ENCODE measurements around the gene MPV17L. TPM values are rescaled to one million over a fixed set of nuclear protein-coding genes. Genes with fewer than 3 reads are reported as not detected.
A peak's percentile ranks its signal among the peaks of the same experiment; 100 is the strongest.
"Not testable (repeated sequence)": the region's sequence is repeated elsewhere in the genome, so short reads cannot be mapped to it uniquely, and the experiment has no call there.

Gene MPV17L
- total and polyA plus RNA-seq, 4 experiments from 2014 or later = not detected

DNA sequence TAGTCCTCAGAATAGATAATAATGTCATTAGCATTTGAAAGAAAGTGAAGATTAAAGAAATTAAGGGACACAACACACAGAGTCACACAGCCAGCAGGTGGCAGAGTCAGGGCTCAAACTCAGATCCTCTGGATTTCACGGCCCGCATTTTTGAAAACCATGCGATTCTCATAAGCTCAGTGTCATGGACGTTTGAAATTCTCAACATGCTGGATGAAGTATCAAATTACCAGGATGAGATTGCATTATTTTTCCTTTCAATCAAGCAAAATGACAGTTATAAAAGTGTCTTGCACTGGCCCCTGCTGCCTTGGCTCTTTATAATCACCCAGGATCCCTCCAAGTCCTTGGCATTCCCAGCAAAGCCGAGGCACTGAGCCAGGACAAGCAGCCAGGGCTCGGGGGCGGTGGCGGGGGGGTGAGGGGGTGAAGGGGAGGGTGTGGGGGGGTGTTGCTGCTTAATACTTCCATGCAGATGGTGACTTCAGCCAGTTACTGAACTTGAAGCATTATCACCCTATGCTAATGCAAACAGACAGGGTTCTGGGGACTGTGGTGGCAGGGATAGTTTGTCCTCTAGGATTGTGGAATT is 32.2 kb downstream of the MPV17L start:
- CTCF ChIA-PET (ENCODE audit: partially characterized antibody) = interaction anchor here (0.6 to 4.8 kb wide), 11 partner anchors 9 to 393 kb away, joined by 3 to 31 read pairs (median 5); partner anchors contain the start of gene MARF1
- H3K4me3 Mint-ChIP-seq = no peak overlapping the region
- DNase-seq = peak; percentile 27 to 53 (median 40)
- Histone ChIP-seq H3K27ac (ENCODE audit: low read depth, low read length) (no peak overlapping the region), H3K27me3 (ENCODE audit: insufficient read depth, low read length) (no peaks in the 10 kb centered on the region), H3K4me1 (ENCODE audit: insufficient read depth, low read length) (no peaks in the 10 kb centered on the region), H3K36me3 (ENCODE audit: insufficient read depth, low read length) (no peaks in the 10 kb centered on the region), H3K9me3 (ENCODE audit: control insufficient read depth in 1 of 2, low read length in 2 of 2) (no peaks in the 10 kb centered on the region), H3K4me3 (ENCODE audit: low read length in 2 of 2) (no peak overlapping the region)
- no peaks in the 10 kb centered on the region for H3K36me3 Mint-ChIP-seq
- POLR2A ChIA-PET (ENCODE audit: partially characterized antibody) = interaction anchor here (1.0 kb wide), 1 partner anchor 215 kb away, joined by 6 read pairs; the partner anchor contains the start of gene MARF1
- intact Hi-C loops (cut with micrococcal nuclease) = loop anchor here (1.0 to 5.0 kb wide), 5 partner anchors 165 to 700 kb away; no protein-coding TSS in a partner anchor
- peaks cover 0 to 3% (median under 1%) of the 10 kb centered on the region in 4 donors for H3K4me1 Mint-ChIP-seq
- peaks cover 6 to 7% of the 10 kb centered on the region in 2 donors for H3K27me3 Mint-ChIP-seq
- peak overlapping the region in 1 of 7 donors; percentile 56 for H3K27ac Mint-ChIP-seq
- H3K9me3 Mint-ChIP-seq = no peaks in the 10 kb centered on the region

GRCh38 chr16:15430884-15431283 is 35.3 kb downstream of the MPV17L start:
- intact Hi-C loops (cut with micrococcal nuclease); H3K36me3 Mint-ChIP-seq; H3K27ac ChIP-seq (ENCODE audit: low read depth, low read length); H3K27ac Mint-ChIP-seq; H3K27me3 ChIP-seq (ENCODE audit: insufficient read depth, low read length); DNase-seq; H3K9me3 Mint-ChIP-seq; H3K4me3 Mint-ChIP-seq; POLR2A ChIA-PET (ENCODE audit: partially characterized antibody); H3K36me3 ChIP-seq (ENCODE audit: insufficient read depth, low read length); H3K9me3 ChIP-seq (ENCODE audit: control insufficient read depth in 1 of 2, low read length in 2 of 2); H3K4me3 ChIP-seq (ENCODE audit: low read length in 2 of 2): not testable (repeated sequence)
- H3K4me1 Mint-ChIP-seq = peaks cover 10 to 13% (median 12%) of the 10 kb centered on the region in 4 donors
- H3K4me1 ChIP-seq (ENCODE audit: insufficient read depth, low read length) = peaks cover 12% of the 10 kb centered on the region
- CTCF ChIA-PET (ENCODE audit: partially characterized antibody) = interaction anchor here (1.1 kb wide), 1 partner anchor 270 kb away, joined by 3 read pairs; no protein-coding TSS in a partner anchor
- peaks cover 7 to 21% of the 10 kb centered on the region in 2 donors for H3K27me3 Mint-ChIP-seq

DNA sequence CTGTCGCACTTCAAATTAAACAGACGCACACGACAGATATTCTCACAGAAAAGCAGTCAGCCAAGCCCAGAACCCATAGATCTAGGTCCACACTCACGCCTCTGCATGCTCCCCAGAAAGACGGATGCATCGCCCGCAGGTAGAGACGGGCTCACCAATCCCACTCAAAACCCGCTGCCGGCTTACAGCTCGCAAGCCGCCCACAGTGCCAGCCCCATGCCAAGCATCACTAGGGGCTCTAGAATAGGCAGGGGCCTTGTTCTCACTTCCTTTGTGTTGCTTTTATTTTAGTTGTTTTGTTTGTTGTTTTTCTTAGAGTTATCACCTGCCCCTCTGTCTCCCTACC is 38.5 kb downstream of the MPV17L start:
- H3K9me3 ChIP-seq (ENCODE audit: control insufficient read depth in 1 of 2, low read length in 2 of 2) = no peaks in the 10 kb centered on the region
- Mint-ChIP-seq H3K4me3 (peak overlapping the region; percentile 16 to 85 (median 66)), H3K27me3 (peaks cover 7 to 20% of the 10 kb centered on the region in 2 donors), H3K9me3 (no peaks in the 10 kb centered on the region), H3K4me1 (peaks cover 11 to 12% (median 11%) of the 10 kb centered on the region in 4 donors), H3K36me3 (no peaks in the 10 kb centered on the region), H3K27ac (no peak overlapping the region)
- intact Hi-C loops (cut with micrococcal nuclease) = no loop called here
- peaks cover 12% of the 10 kb centered on the region for H3K4me1 ChIP-seq (ENCODE audit: insufficient read depth, low read length)
- POLR2A ChIA-PET (ENCODE audit: partially characterized antibody) = no interaction called here
- H3K4me3 ChIP-seq (ENCODE audit: low read length in 2 of 2) = peak overlapping the region in 1 of 2 donors; percentile 49
- peak in 1 of 5 donors; percentile 3 for DNase-seq
- H3K27me3 ChIP-seq (ENCODE audit: insufficient read depth, low read length) = no peaks in the 10 kb centered on the region
- CTCF ChIA-PET (ENCODE audit: partially characterized antibody) = no interaction called here
- no peaks in the 10 kb centered on the region for H3K36me3 ChIP-seq (ENCODE audit: insufficient read depth, low read length)
- no peak overlapping the region for H3K27ac ChIP-seq (ENCODE audit: low read depth, low read length)

GRCh38 chr16:15434425-15435215 is 39.1 kb downstream of the MPV17L start, which contains the start of gene BMERB1:
BMERB1 (plus strand) TSS chr16:15434588; CDS start chr16:15434654, 66 bp downstream.
- H3K4me3 Mint-ChIP-seq = peak within 1 kb of the TSS; percentile 73 to 85 (median 76)
- ChIA-PET CTCF (ENCODE audit: partially characterized antibody) (no interaction called here), POLR2A (ENCODE audit: partially characterized antibody) (no interaction called here)
- peak in 4 of 5 donors; percentile 21 to 33 (median 28) for DNase-seq
- peak within 1 kb of the TSS in 1 of 2 donors; percentile 49 for H3K4me3 ChIP-seq (ENCODE audit: low read length in 2 of 2)
- intact Hi-C loops (cut with micrococcal nuclease) = no loop called here
- no peaks in the 10 kb centered on the region for H3K9me3 ChIP-seq (ENCODE audit: control insufficient read depth in 1 of 2, low read length in 2 of 2)
- H3K27ac Mint-ChIP-seq = peak within 1 kb of the TSS in 1 of 7 donors; percentile 35
- peaks cover 12% of the 10 kb centered on the region for H3K4me1 ChIP-seq (ENCODE audit: insufficient read depth, low read length)
- peaks cover 11 to 12% (median 11%) of the 10 kb centered on the region in 4 donors for H3K4me1 Mint-ChIP-seq
- peaks cover 7 to 22% of the 10 kb centered on the region in 2 donors for H3K27me3 Mint-ChIP-seq
- no peaks in the 10 kb centered on the region for H3K27me3 ChIP-seq (ENCODE audit: insufficient read depth, low read length)
- H3K9me3 Mint-ChIP-seq = no peaks in the 10 kb centered on the region
- H3K36me3 ChIP-seq (ENCODE audit: insufficient read depth, low read length) = no peaks in the 10 kb centered on the region
- no peaks in the 10 kb centered on the region for H3K36me3 Mint-ChIP-seq
- H3K27ac ChIP-seq (ENCODE audit: low read depth, low read length) = no peak within 1 kb of the TSS

DNA sequence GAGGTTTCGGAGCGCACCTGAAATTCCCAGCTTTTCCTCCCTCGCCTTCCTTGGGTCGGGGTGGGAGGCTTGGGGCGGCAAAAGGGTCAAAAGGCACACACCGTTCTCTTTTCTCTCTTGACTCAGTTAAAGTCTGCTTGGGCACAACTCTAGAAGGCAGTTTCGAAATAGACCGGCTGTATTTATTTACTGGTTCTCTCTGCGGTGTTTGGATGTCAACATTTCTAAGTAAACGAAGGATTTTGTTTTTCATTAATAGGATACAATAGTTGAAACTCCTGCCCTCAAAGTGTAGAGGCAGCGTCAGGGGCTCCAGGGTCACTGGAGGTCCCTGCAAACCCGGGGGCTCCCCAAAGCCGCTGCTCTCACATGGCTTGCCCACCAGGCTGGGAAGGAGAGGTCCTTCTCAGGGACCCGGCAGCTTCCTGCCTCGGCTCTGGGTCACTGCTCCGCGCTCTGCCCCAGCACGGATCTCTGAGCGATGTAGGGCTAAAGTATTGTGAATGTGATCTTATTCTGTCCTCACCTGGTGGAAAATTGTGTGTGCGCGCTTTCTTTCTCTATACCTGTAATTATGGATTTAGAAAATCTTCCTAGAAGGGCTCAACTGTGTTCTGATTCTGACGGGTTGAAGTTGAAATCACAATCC is 39.8 kb downstream of the MPV17L start:
- H3K36me3 ChIP-seq (ENCODE audit: insufficient read depth, low read length) = no peaks in the 10 kb centered on the region
- H3K4me1 Mint-ChIP-seq = peaks cover 11 to 12% (median 11%) of the 10 kb centered on the region in 4 donors
- ChIA-PET CTCF (ENCODE audit: partially characterized antibody) (no interaction called here), POLR2A (ENCODE audit: partially characterized antibody) (no interaction called here)
- H3K27me3 Mint-ChIP-seq = peaks cover 7 to 24% of the 10 kb centered on the region in 2 donors
- H3K4me3 ChIP-seq (ENCODE audit: low read length in 2 of 2) = peak overlapping the region in 1 of 2 donors; percentile 49
- no peaks in the 10 kb centered on the region for H3K27me3 ChIP-seq (ENCODE audit: insufficient read depth, low read length)
- H3K4me1 ChIP-seq (ENCODE audit: insufficient read depth, low read length) = peaks cover 12% of the 10 kb centered on the region
- no peaks in the 10 kb centered on the region for H3K9me3 ChIP-seq (ENCODE audit: control insufficient read depth in 1 of 2, low read length in 2 of 2)
- no peaks in the 10 kb centered on the region for H3K36me3 Mint-ChIP-seq
- H3K4me3 Mint-ChIP-seq = peak overlapping the region; percentile 72 to 85 (median 76)
- intact Hi-C loops (cut with micrococcal nuclease) = no loop called here
- H3K27ac Mint-ChIP-seq = no peak overlapping the region
- DNase-seq = no peak
- H3K27ac ChIP-seq (ENCODE audit: low read depth, low read length) = no peak overlapping the region
- H3K9me3 Mint-ChIP-seq = no peaks in the 10 kb centered on the region

GRCh38 chr16:15439102-15439501 is 43.5 kb downstream of the MPV17L start:
- POLR2A ChIA-PET (ENCODE audit: partially characterized antibody) = no interaction called here
- Mint-ChIP-seq H3K27ac (no peak overlapping the region), H3K9me3 (no peaks in the 10 kb centered on the region), H3K4me1 (peaks cover 8 to 12% (median 10%) of the 10 kb centered on the region in 4 donors), H3K36me3 (no peaks in the 10 kb centered on the region), H3K27me3 (peaks cover 4 to 17% of the 10 kb centered on the region in 2 donors), H3K4me3 (no peak overlapping the region)
- intact Hi-C loops (cut with micrococcal nuclease) = no loop called here
- CTCF ChIA-PET (ENCODE audit: partially characterized antibody) = no interaction called here
- peaks cover 12% of the 10 kb centered on the region for H3K4me1 ChIP-seq (ENCODE audit: insufficient read depth, low read length)
- no peak overlapping the region for H3K4me3 ChIP-seq (ENCODE audit: low read length in 2 of 2)
- H3K27me3 ChIP-seq (ENCODE audit: insufficient read depth, low read length) = no peaks in the 10 kb centered on the region
- no peaks in the 10 kb centered on the region for H3K9me3 ChIP-seq (ENCODE audit: control insufficient read depth in 1 of 2, low read length in 2 of 2)
- no peaks in the 10 kb centered on the region for H3K36me3 ChIP-seq (ENCODE audit: insufficient read depth, low read length)
- DNase-seq = no peak
- no peak overlapping the region for H3K27ac ChIP-seq (ENCODE audit: low read depth, low read length)

DNA sequence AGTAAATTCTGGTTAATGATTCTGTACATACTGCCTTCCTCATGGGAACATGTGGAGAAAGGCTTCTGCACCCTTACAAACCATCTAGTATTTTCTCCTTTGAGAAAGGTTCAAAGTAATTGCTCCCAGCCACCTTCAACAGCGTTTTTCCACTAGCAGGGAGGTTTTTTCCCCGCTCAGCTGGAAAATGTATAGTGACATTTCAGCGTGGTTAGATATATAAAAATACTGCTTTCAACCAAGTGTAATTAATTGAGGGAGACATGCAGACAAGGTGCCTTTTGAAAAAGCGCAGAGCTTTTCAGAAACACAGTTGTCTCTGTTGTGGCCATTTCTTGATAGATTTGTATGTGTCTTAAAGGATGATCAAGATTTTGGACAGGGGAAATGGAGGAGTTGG is 44.0 kb downstream of the MPV17L start:
- H3K4me1 ChIP-seq (ENCODE audit: insufficient read depth, low read length) = peaks cover 12% of the 10 kb centered on the region
- Mint-ChIP-seq H3K9me3 (peaks cover 0 to 4% (median 0%) of the 10 kb centered on the region in 8 donors), H3K4me1 (peaks cover 6 to 12% (median 10%) of the 10 kb centered on the region in 4 donors), H3K27ac (no peak overlapping the region), H3K27me3 (peaks cover 4 to 16% of the 10 kb centered on the region in 2 donors), H3K36me3 (no peaks in the 10 kb centered on the region), H3K4me3 (no peak overlapping the region)
- H3K4me3 ChIP-seq (ENCODE audit: low read length in 2 of 2) = no peak overlapping the region
- intact Hi-C loops (cut with micrococcal nuclease) = no loop called here
- no peak overlapping the region for H3K27ac ChIP-seq (ENCODE audit: low read depth, low read length)
- DNase-seq = no peak
- CTCF ChIA-PET (ENCODE audit: partially characterized antibody) = no interaction called here
- no peaks in the 10 kb centered on the region for H3K27me3 ChIP-seq (ENCODE audit: insufficient read depth, low read length)
- no peaks in the 10 kb centered on the region for H3K9me3 ChIP-seq (ENCODE audit: control insufficient read depth in 1 of 2, low read length in 2 of 2)
- H3K36me3 ChIP-seq (ENCODE audit: insufficient read depth, low read length) = no peaks in the 10 kb centered on the region
- POLR2A ChIA-PET (ENCODE audit: partially characterized antibody) = no interaction called here

Measured in CD4-positive, alpha-beta memory T cell (primary cell).